SKM-1 treated with dmso at 0.1 percent for 144 hours (cell line): ENCODE measurements around the gene CORO2B.
"Not testable (repeated sequence)": the region's sequence is repeated elsewhere in the genome, so short reads cannot be mapped to it uniquely, and the experiment has no call there.

Source experiments
- DNase-seq: peaks from one replicate; lab custom pipeline; 2025; ENCODE audit not compliant: unreplicated experiment; lab: John Stamatoyannopoulos, UW

The CORO2B gene

GRCh38 chr15:68604840-68605478 is 26.2 kb downstream of the CORO2B start:
- not testable (repeated sequence) for DNase-seq

GRCh38 chr15:68606375-68606774 is 27.6 kb downstream of the CORO2B start:
- DNase-seq, result no peak

GRCh38 chr15:68608206-68608843 is 29.5 kb downstream of the CORO2B start:
- no peak for DNase-seq

- no peak for DNase-seq
Measured at GRCh38 chr15:68608844-68609232, 30.0 kb downstream of the CORO2B start.

GRCh38 chr15:68609629-68610028 is 30.8 kb downstream of the CORO2B start:
- no peak for DNase-seq

DNA sequence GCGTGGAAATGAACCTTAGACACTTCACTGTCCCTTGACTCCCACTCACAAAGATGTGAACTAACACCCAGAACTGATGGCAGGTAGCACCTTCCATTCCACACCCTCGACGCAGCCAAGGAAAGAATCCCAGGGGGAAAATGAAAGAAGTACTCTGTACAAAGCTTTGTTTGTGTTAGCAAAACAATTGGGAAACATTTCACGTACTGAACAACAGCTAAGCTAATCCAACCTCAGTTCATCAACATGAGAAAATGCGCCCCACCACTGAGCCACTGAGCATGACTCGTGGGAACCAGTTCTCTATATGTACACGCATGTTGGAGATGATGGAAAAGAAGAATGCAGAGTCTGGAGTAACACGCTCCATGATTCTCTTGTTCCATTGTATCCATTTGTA is 32.0 kb downstream of the CORO2B start:
- no peak for DNase-seq

GRCh38 chr15:68612503-68612902 is 33.7 kb downstream of the CORO2B start:
- DNase-seq, result no peak

GRCh38 chr15:68612979-68613740 is 34.4 kb downstream of the CORO2B start:
- DNase-seq, result peak; percentile 23

- no peak for DNase-seq
Measured at GRCh38 chr15:68614286-68615035, 35.7 kb downstream of the CORO2B start.

DNA sequence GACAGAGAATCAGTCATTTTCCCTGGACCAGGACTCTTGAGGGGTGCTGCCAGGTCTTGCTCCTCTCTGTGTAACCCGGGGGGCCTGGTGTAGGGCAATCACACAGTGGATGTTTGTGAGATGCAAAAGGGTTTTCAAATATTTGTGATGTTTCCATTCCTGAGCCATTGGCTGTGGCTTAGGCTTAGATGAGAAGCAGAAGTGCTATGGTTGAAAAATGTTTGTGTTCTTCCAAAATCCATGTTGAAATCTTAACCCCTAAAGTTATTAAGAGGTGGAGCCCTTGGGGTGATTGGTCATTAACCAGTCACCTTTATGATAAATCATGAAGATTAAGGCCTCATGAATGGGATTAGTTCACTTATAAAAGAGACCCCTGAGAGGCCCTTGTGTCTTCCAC is 36.5 kb downstream of the CORO2B start:
- no peak for DNase-seq

- DNase-seq, result no peak
Measured at GRCh38 chr15:68615811-68616210, 37.0 kb downstream of the CORO2B start.

DNA sequence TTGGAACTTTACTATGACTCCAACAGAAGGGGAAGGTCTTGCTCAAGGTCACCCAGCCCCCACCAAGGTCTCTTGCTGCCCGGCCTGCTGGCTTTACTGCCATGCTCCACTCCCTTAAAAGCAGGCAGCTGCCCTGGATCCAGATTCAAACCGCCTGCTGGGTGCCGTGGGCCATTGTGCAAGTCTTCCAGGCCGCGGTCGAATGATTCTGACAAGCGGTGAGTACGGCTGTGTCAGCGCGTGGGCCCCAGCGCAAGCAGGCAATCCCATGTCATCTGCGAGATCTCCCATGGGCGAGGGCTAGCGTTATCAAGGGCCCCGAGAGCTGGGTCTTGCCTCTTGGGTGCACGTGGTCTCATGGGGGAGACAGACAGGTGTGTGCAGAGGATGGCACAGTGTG is 37.6 kb downstream of the CORO2B start:
- DNase-seq, result no peak

DNA sequence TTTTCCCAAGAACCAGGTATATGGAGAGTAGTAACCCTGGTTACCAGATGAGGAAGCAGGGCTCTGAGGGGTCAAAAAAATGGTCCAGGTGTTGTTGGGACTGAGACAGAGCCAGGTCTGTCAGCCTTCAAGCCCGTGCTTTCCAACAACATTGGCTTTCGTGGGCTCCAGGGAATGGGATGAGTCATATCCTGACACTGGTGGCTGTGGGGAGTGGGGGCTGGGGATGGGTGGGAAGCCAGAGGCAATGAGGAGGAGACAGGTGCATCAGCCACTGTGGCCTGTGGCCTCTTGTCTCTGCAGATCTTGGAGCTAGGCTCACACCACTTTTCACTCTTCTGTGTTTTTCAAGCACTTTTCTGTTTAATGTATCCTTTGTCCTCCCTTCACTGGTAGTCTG is 38.2 kb downstream of the CORO2B start:
- no peak for DNase-seq

GRCh38 chr15:68617777-68618176 is 39.0 kb downstream of the CORO2B start:
- no peak for DNase-seq

GRCh38 chr15:68618394-68618793 is 39.6 kb downstream of the CORO2B start:
- DNase-seq, result peak; percentile 49

DNA sequence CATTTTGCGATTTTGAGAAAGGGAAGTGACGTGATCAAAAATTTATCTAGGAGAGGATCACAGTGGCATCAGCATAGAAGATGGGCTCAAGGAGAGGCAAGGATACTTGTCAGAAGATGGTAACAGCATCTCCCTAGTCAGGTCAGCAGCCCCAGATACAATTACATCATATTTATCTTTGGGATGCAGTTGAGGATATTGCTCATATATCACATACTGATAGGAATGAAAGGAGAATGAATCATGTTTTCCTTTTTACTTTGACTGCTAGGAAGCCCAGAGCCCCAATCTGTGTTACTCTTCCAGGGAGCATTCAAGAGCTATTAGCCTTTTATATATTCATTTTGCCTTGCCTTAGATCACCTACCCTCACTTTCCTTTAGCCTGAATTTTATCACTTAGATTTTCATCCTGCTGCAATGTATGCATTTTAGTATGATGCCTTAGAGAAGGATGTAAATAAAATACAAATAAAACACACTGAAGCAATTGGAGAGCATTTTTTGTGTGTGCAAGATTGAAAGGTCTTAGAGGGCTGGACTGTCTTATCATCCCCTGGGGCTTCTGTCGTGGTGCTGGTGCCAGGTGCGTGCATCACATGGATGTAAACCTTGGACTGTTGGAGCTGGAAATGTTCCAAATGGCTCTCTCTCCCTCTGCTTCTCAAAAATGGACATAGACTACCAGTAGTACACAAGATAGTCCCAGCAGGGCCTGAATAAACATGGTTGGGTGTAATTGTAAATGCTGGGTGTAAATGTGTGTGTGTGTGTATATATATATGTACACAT is 40.3 kb downstream of the CORO2B start:
- DNase-seq, result no peak

- DNase-seq, result peak; percentile 40
Measured at GRCh38 chr15:68620721-68621527, 42.1 kb downstream of the CORO2B start.

- DNase-seq, result no peak
Measured at GRCh38 chr15:68621535-68621934, 42.7 kb downstream of the CORO2B start.

DNA sequence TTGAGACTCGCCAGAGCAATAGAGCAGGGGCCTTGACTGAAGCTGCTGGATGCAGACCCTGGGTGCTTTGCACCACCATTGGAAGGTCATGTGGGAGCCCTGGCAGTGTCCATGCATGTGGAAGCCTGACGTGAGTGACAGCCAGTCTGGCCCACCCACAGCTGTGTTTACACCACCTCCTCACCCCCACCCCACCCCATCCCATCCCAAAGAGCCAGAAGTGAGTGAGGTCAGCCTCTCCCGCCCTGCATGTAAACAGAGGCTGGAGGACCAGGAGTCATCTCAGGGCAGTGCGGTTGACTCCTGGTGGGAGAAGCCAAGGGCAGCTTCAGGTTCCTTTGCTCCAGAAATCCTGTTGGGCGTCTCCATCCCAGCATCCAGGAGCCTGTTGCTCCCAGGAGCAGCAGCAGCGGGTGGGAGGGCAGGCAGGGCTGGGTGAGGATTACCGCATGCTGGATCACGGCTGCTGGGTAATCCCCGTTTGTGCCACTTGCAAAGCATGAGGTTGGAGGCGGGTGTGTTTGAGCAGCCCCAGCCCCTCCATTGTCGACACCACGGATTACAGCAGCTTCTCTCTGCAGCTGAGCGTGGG is 44.6 kb downstream of the CORO2B start:
- DNase-seq, result no peak

- DNase-seq, result no peak
Measured at GRCh38 chr15:68625853-68626252, 47.1 kb downstream of the CORO2B start.
